Dedifferentiated amniotic fluid mesenchymal stem cell (primary cell): ENCODE data around the gene POLD2.
"Not testable (repeated sequence)": the region's sequence is repeated elsewhere in the genome, so short reads cannot be mapped to it uniquely, and the experiment has no call there.

Experiments used
- DNase-seq: peaks from one replicate; pipeline ENCODE4 v3.0.0-alpha.2; 2016; ENCODE audit errors: extremely low spot score

POLD2 gene

GRCh38 chr7:44123190-44124003 lies at the start of gene POLD2:
Gene POLD2 (minus strand): TSS chr7:44123548. CDS start chr7:44122053, 1,495 bp downstream.
- DNase-seq: peak; percentile 94

GRCh38 chr7:44172803-44173424 lies 49.6 kb upstream of the POLD2 start:
- DNase-seq: no peak

DNA sequence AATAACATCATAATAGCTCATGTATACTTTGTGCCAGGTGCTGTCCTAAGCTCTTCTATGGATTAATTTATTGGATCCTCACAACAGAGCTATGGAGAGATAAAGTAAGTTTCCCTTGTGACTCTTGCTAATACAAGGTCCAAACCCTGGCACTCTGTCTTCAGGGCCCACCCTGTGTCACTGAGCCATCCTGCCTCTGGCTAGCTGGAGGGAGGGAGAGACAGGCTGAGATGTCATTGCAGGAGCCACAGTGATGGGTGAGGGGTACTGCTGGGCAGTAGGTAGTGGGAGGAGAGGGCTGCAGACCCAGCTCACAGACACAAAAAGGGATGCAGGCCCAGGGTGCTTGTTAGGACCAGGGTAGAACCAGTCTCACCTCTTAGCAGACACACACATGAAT lies 49.0 kb upstream of the POLD2 start:
- no peak for DNase-seq

DNA sequence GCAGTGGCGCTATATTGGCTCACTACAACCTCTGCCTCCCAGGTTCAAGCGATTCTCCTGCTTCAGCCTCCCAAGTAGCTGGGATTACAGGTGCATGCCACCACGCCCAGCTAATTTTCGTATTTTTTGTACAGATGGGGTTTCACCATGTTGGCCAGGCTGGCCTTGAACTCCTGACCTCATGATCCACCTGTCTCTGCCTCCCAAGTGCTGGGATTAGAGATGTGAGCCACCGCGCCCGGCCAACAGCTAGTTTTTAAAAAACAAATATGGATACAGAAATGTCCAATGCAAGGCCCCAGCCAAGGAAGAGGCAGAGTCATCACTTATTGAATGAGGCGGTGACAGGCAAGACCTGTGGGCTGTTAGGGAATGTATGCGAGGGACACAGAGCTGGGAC lies 48.6 kb upstream of the POLD2 start:
- DNase-seq: not testable (repeated sequence)

- no peak for DNase-seq
Measured at GRCh38 chr7:44167920-44168319, 44.6 kb upstream of the POLD2 start.

DNA sequence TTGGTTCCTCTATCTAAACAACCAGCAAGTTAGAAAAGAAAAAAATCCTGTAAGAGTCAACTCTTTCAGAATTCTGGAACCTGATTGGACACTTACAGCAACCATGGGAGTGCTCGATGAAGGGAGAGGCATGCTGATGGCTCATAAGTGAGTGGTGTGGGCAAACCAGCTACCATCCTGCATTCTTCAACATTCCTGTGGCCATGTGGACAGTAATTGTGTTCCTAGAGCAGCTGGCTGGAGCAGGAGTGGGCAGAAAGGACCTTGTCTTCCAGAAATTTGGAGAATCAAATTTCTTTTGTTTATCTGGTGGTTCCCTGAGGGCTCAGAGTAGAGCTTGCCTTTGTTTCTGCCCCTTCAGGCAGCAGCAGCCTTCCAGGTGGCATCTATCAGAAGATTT lies 40.2 kb upstream of the POLD2 start:
- DNase-seq: peak; percentile 94

DNA sequence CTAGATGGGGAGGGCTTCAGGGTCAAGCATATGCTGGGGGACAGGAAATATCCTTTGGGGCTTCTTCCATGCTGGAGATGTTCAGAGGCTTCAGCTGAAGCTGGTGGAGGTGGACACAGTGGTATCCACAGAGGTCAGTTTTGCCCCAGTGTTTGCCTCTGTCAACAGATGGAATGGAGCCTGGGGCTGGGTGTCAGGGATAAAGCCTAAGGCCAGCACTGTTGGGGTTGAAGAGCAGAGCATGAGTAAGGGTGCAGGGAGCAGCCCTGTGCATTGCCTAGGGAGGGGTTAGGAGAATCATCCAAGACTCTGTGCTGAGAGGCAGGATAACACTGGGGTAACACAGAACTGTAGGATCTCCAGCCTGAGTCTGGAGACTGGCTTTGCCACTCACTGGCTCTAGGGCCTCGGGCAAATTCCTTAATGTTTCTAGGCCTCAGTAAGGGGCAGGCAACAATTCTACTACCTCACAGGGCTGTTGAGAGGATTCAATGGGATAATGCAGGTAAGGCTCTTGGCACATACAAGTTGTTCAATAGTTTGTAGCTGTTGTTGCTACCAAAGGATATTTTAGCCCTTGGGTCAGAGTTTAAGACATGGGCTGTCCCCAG lies 39.5 kb upstream of the POLD2 start:
- no peak for DNase-seq

DNA sequence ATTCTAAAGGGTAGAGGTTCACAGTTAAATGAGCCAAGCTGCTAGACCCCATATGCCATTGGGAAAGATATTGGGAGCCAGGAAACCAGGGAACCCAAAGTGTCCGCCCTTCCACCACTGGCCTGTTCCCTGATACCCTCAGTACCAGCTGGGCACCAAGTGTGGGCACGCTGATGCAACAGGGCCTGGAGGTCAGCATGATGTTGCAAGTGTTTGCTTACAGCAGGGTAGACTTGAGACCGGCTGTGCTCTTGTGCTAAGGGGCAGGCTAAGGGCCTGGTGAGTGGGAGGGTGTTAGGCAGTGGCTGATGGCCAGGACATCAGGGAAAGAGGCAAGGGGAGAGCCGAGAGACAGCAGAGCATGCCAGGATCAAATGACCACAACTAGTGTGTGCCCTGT lies 38.8 kb upstream of the POLD2 start:
- no peak for DNase-seq

DNA sequence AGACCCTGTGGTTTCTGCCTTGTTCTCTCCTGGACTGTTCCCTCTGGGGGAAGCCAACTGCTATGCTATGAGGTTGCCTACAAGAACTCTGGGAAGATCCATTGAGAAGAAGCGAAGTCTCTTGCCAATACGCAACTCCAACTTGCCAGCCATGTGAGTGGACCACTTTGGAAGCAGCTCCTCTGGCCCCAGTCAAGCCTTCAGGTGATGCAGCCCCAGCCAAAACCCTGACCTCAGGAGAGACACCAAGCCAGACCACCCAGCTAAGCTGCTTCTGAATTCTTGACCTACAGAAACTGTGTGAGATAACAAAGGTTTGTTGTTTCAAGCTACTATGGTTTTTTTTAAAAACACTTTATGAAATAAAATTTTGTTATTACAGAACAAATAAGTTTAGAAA lies 38.0 kb upstream of the POLD2 start:
- no peak for DNase-seq

GRCh38 chr7:44159824-44160630 lies 36.7 kb upstream of the POLD2 start:
- DNase-seq: no peak

GRCh38 chr7:44158873-44159631 lies 35.7 kb upstream of the POLD2 start:
- no peak for DNase-seq

- no peak for DNase-seq
Measured at GRCh38 chr7:44158096-44158872, 34.9 kb upstream of the POLD2 start.

- DNase-seq: no peak
Measured at GRCh38 chr7:44157116-44158080, 34.0 kb upstream of the POLD2 start.

- no peak for DNase-seq
Measured at GRCh38 chr7:44156453-44157010, 33.2 kb upstream of the POLD2 start.

DNA sequence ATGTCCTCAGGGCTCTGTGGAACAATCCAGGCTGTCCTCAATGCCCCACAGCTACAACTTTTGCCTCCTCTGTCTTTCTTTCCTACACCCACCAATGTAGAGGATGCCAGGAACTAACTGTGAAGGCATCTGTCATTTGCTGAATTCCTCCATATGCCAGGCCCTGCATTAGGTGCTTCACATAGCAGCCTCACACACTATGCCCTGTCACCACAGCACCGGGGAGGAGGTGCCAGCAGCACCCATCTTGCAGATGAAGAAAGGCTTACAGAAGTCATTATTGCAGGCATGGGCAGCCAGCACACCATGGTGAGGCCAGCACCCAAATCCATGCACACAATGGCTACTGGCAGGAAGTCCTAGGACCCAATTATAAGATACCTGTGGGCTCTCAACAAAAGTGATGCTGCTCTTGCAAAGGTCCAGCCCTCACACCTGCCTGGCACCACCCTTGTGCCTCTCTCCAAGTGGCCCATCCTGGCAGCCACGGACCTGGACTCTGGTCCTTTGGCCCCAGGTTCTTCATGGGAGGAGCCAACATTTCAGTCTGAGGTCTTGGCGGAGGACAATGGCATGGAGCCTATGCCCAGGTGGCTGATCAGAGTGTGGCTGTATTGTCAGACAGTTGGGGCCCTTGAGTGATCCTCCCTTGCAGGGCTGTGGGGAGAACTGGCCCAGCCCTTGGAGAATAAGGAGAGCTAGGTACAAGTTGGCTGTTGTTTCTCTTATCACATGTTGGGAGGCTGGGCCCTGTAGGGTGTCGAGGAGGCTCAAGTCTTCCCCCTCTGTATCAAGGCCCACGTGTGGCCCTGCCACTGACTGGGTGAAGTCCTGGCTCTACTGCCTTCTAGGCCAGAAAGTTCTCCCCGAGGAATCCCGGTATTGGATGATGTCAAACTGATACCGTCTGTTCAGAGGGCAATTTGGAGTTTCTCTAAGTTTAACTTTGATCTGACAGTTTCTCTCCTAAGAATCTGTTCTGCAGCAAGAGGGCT lies 32.1 kb upstream of the POLD2 start:
- no peak for DNase-seq

GRCh38 chr7:44154703-44155102 lies 31.4 kb upstream of the POLD2 start:
- no peak for DNase-seq

GRCh38 chr7:44153948-44154335 lies 30.6 kb upstream of the POLD2 start:
- DNase-seq: no peak
